Measurements from ENCODE around the gene GRIFIN. TPM values are rescaled to one million over a fixed set of nuclear protein-coding genes. Genes with fewer than 3 reads are reported as not detected.
"Not testable (repeated sequence)": the region's sequence is repeated elsewhere in the genome, so short reads cannot be mapped to it uniquely, and the experiment has no call there.

The GRIFIN gene
- total RNA-seq, 2 experiments from 2014 or later: not detected

- no peak for DNase-seq
- no peak overlapping the region for H3K27ac Mint-ChIP-seq
- peaks cover 4% of the 10 kb centered on the region for H3K4me1 Mint-ChIP-seq
- H3K36me3 Mint-ChIP-seq (ENCODE audit: low read depth): no peaks in the 10 kb centered on the region
- ChIA-PET CTCF (interaction anchor here (0.9 to 6.0 kb wide), 4 partner anchors 13 to 18 kb away, joined by 3 to 53 read pairs (median 14); no protein-coding TSS in a partner anchor), POLR2A (no interaction called here)
- H3K4me3 Mint-ChIP-seq: no peak overlapping the region
- H3K27me3 Mint-ChIP-seq: peaks cover 15% of the 10 kb centered on the region
- H3K9me3 Mint-ChIP-seq: no peaks in the 10 kb centered on the region
Measured at GRCh38 chr7:2471022-2471329, 5.2 kb downstream of the GRIFIN start.

DNA sequence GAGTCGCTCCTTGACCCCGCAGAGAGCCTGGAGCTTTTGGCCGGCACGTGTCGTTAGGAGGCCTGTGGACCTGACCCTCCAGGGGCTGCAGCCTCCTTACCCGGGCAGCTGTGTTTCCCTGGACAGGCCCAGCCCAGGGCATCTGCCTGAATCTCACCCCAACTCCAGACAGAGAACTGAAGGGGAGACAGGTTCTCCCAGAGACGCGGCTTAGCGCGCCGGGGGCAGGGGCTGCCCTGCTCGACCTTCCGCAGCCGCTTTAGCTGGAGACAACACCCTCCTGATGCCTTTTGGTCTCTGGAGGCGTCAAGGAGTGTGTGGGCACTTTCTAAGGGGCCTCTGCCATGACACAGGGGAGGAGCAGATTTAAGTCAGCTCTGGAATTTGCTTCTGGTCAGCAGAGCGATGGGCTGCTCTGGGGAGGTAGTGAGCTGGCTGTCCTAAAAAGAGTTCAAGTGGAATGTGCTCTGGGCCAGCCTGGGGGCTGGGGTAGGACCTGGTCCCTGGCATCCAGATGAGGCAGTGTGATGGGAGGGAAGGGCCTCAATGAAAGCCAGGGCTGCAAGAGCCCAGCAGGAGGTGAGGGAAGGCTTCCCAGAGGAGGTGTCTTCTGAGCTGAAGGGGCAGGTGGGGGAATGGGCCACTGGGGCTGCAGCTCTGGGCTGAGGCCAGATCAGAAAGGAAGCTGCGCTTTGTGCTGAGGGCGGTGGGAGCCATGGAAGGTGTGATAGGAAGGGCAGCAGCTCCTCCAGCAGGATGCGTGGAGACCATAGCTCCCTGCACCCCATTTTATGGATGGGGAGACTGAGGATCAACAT, 5.8 kb downstream of the GRIFIN start:
- CTCF ChIA-PET: interaction anchor here (0.8 to 6.0 kb wide), 8 partner anchors 9 to 122 kb away, joined by 3 to 53 read pairs (median 4); no protein-coding TSS in a partner anchor
- H3K27me3 Mint-ChIP-seq: peaks cover 15% of the 10 kb centered on the region

DNA sequence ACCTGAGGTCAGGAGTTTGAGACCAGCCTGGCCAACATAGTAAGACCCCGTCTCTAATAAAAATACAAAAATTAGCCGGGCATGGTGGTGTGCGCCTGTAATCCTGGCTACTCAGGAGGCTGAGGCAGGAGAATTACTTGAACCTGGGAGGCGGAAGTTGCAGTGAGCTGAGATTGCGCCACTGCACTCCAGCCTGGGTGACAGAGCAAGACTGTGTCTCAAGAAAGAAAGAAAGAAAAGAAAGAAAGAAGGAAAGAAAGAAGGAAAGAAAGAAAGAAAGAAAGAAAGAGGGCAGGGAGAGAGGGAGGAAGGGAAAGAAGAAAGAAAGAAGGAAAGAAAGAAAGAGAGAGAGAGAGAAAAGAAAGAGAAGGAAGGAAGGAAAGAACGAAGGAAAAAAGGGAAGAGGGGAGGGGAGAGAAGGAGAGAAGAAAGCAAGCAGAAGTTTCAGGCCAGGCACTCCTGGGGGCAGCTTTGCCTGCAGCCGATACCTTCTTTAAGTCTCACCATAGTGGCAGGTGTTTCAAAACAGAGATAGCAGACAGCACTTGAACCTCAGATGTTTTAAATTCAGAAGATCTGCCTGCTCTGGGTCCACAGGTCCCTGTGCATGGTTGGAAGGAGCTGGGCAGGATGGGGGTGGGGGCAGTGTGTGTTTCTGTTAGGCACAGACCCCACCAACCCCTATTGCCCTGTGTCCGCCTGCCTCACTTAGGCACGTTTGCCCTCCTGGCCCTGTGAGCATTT, 6.6 kb downstream of the GRIFIN start:
- H3K4me3 Mint-ChIP-seq; POLR2A ChIA-PET; H3K27ac Mint-ChIP-seq; H3K36me3 Mint-ChIP-seq (ENCODE audit: low read depth); H3K9me3 Mint-ChIP-seq; DNase-seq; H3K4me1 Mint-ChIP-seq: not testable (repeated sequence)
- CTCF ChIA-PET: interaction anchor here (0.6 to 6.0 kb wide), 21 partner anchors 9 to 1336 kb away, joined by 3 to 53 read pairs (median 4); no protein-coding TSS in a partner anchor
- H3K27me3 Mint-ChIP-seq: peaks cover 15% of the 10 kb centered on the region

More for the DNA sequence above, 5.8 kb downstream of the GRIFIN start:
- no peak overlapping the region for H3K4me3 Mint-ChIP-seq
- H3K36me3 Mint-ChIP-seq (ENCODE audit: low read depth): no peaks in the 10 kb centered on the region
- POLR2A ChIA-PET: no interaction called here
- H3K9me3 Mint-ChIP-seq: no peaks in the 10 kb centered on the region
- no peak for DNase-seq
- no peak overlapping the region for H3K27ac Mint-ChIP-seq
- H3K4me1 Mint-ChIP-seq: peaks cover 4% of the 10 kb centered on the region

GRCh38 chr7:2468227-2468626, 8.0 kb downstream of the GRIFIN start:
- H3K4me1 Mint-ChIP-seq: peaks cover 4% of the 10 kb centered on the region
- no peak overlapping the region for H3K4me3 Mint-ChIP-seq
- ChIA-PET POLR2A (no interaction called here), CTCF (interaction anchor here (0.6 to 6.0 kb wide), 22 partner anchors 10 to 242 kb away, joined by 3 to 53 read pairs (median 4); no protein-coding TSS in a partner anchor)
- H3K36me3 Mint-ChIP-seq (ENCODE audit: low read depth): no peaks in the 10 kb centered on the region
- no peak for DNase-seq
- no peaks in the 10 kb centered on the region for H3K9me3 Mint-ChIP-seq
- H3K27me3 Mint-ChIP-seq: peaks cover 15% of the 10 kb centered on the region
- H3K27ac Mint-ChIP-seq: no peak overlapping the region

- Mint-ChIP-seq H3K9me3 (no peaks in the 10 kb centered on the region), H3K4me1 (peaks cover 4% of the 10 kb centered on the region), H3K36me3 (ENCODE audit: low read depth) (no peaks in the 10 kb centered on the region), H3K4me3 (no peak overlapping the region), H3K27me3 (peaks cover 15% of the 10 kb centered on the region), H3K27ac (no peak overlapping the region)
- ChIA-PET POLR2A (no interaction called here), CTCF (interaction anchor here (0.6 to 6.0 kb wide), 2 partner anchors 14 to 175 kb away, joined by 5 to 53 read pairs; no protein-coding TSS in a partner anchor)
- DNase-seq: no peak
Measured at GRCh38 chr7:2466675-2467074, 9.5 kb downstream of the GRIFIN start.

GRCh38 chr7:2465928-2466327, 10.3 kb downstream of the GRIFIN start:
- CTCF ChIA-PET: interaction anchor here (6.0 kb wide), 1 partner anchor 13 kb away, joined by 53 read pairs; no protein-coding TSS in a partner anchor
- POLR2A ChIA-PET: no interaction called here
- peaks cover 4% of the 10 kb centered on the region for H3K4me1 Mint-ChIP-seq
- DNase-seq: no peak
- H3K9me3 Mint-ChIP-seq: no peaks in the 10 kb centered on the region
- H3K27ac Mint-ChIP-seq: no peak overlapping the region
- H3K4me3 Mint-ChIP-seq: no peak overlapping the region
- no peaks in the 10 kb centered on the region for H3K36me3 Mint-ChIP-seq (ENCODE audit: low read depth)
- peaks cover 15% of the 10 kb centered on the region for H3K27me3 Mint-ChIP-seq

DNA sequence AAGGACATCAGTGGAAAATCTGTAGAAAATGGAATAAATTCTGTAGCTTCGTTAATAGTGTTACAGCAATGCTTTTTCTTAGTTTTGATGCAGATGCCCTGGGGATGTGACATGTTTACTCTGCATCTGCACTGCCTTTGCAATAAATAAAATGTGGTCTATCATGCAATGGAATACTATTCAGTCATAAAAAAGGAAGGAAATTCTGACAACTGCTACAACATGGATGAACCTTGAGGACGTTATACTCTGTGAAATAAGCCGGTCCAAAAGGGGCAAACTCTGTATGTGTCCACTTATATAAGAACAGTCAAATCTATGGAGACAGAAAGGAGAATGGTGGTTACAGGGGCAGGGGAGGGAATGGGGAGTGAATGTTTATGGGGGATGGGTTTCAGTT, 13.5 kb downstream of the GRIFIN start:
- H3K4me3 Mint-ChIP-seq: no peak overlapping the region
- no peaks in the 10 kb centered on the region for H3K9me3 Mint-ChIP-seq
- no peak for DNase-seq
- H3K4me1 Mint-ChIP-seq: peaks cover 6% of the 10 kb centered on the region
- no peaks in the 10 kb centered on the region for H3K27me3 Mint-ChIP-seq
- no peak overlapping the region for H3K27ac Mint-ChIP-seq
- CTCF ChIA-PET: no interaction called here
- no peaks in the 10 kb centered on the region for H3K36me3 Mint-ChIP-seq (ENCODE audit: low read depth)
- POLR2A ChIA-PET: no interaction called here

GRCh38 chr7:2461268-2462026, 14.8 kb downstream of the GRIFIN start:
- Mint-ChIP-seq H3K36me3 (ENCODE audit: low read depth) (no peaks in the 10 kb centered on the region), H3K27ac (no peak overlapping the region), H3K4me1 (peaks cover 9% of the 10 kb centered on the region), H3K27me3 (peaks cover 2% of the 10 kb centered on the region), H3K9me3 (no peaks in the 10 kb centered on the region), H3K4me3 (no peak overlapping the region)
- DNase-seq: no peak
- CTCF ChIA-PET: interaction anchor here (1.1 kb wide), 1 partner anchor 17 kb away, joined by 4 read pairs; no protein-coding TSS in a partner anchor
- POLR2A ChIA-PET: no interaction called here

GRCh38 chr7:2460641-2461040, 15.6 kb downstream of the GRIFIN start:
- CTCF ChIA-PET: interaction anchor here (0.5 to 1.2 kb wide), 3 partner anchors 11 to 232 kb away, joined by 3 to 5 read pairs (median 4); no protein-coding TSS in a partner anchor
- H3K36me3 Mint-ChIP-seq (ENCODE audit: low read depth): peaks cover 2% of the 10 kb centered on the region
- H3K4me1 Mint-ChIP-seq: peaks cover 9% of the 10 kb centered on the region
- peaks cover 6% of the 10 kb centered on the region for H3K27me3 Mint-ChIP-seq
- H3K9me3 Mint-ChIP-seq: no peaks in the 10 kb centered on the region
- POLR2A ChIA-PET: no interaction called here
- DNase-seq: no peak
- H3K27ac Mint-ChIP-seq: no peak overlapping the region
- H3K4me3 Mint-ChIP-seq: no peak overlapping the region

DNA sequence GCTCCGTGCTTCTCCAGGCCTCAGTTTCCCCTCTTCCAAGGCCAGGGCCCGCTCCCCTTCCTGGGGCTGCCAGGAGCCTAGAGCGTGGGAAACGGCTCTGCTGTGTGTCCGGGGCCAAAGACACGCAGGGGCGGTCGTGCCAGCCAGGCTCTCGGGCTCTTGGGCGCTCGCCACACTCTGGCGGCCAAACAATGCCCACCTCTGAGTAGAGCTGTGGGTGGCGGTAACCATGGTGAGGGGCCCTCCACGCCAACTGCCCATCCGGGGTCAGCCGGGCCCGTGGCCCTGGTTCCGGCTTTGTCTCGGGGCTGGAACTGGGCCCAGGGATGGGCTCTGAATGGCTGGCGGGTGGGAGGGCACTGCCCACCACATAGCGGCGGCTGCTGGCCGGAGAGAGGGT, 16.0 kb downstream of the GRIFIN start:
- Mint-ChIP-seq H3K9me3 (no peaks in the 10 kb centered on the region), H3K27ac (no peak overlapping the region), H3K36me3 (ENCODE audit: low read depth) (peaks cover 2% of the 10 kb centered on the region), H3K4me1 (peaks cover 9% of the 10 kb centered on the region), H3K4me3 (no peak overlapping the region), H3K27me3 (peaks cover 8% of the 10 kb centered on the region)
- ChIA-PET CTCF (interaction anchor here (0.5 to 4.5 kb wide), 5 partner anchors 9 to 232 kb away, joined by 3 to 22 read pairs (median 4); no protein-coding TSS in a partner anchor), POLR2A (no interaction called here)
- DNase-seq: no peak

DNA sequence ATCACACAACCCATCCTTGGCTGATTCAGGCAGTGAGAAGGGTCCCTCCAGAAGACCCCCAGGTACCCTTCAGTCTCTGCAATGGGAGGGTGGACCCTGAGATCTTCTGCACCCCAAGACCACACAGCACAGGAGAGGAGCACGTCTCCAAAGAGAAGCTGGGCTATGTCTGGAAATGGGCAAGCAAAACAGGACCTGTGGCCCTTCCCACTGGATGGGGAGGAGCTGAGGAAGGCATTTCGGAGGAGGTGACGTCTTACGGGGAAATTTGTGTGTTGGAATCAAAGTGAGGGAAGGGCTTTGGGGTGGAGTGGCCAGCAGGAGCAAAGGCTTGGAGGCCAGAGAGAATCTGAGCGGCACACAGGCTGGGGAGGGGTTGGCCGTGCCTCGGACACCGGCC, 16.5 kb downstream of the GRIFIN start:
- peaks cover 11% of the 10 kb centered on the region for H3K27me3 Mint-ChIP-seq
- H3K4me1 Mint-ChIP-seq: peaks cover 9% of the 10 kb centered on the region
- peaks cover 2% of the 10 kb centered on the region for H3K36me3 Mint-ChIP-seq (ENCODE audit: low read depth)
- no peaks in the 10 kb centered on the region for H3K9me3 Mint-ChIP-seq
- POLR2A ChIA-PET: no interaction called here
- H3K4me3 Mint-ChIP-seq: no peak overlapping the region
- CTCF ChIA-PET: interaction anchor here (0.6 to 4.5 kb wide), 4 partner anchors 10 to 220 kb away, joined by 3 to 22 read pairs (median 4); no protein-coding TSS in a partner anchor
- no peak overlapping the region for H3K27ac Mint-ChIP-seq
- DNase-seq: no peak

- DNase-seq; POLR2A ChIA-PET; H3K36me3 Mint-ChIP-seq (ENCODE audit: low read depth); H3K27ac Mint-ChIP-seq; H3K4me3 Mint-ChIP-seq; H3K9me3 Mint-ChIP-seq: not testable (repeated sequence)
- CTCF ChIA-PET: interaction anchor here (0.6 to 5.0 kb wide), 2 partner anchors 9 to 15 kb away, joined by 3 to 53 read pairs; no protein-coding TSS in a partner anchor
- peaks cover 14% of the 10 kb centered on the region for H3K27me3 Mint-ChIP-seq
- H3K4me1 Mint-ChIP-seq: peaks cover 15% of the 10 kb centered on the region
Measured at GRCh38 chr7:2453849-2454248, 22.3 kb downstream of the GRIFIN start.

All from activated CD4-positive, alpha-beta T cell treated with anti-CD3 and anti-CD28 coated beads, Interleukin-2, amount 10 ng/mL, durations not matched to agents 7 days and 5 days (primary cell).